Erythroblast (primary cell): ENCODE data around the gene MPHOSPH10.

Source experiments
- GATA1 ChIP-seq: IDR thresholded peaks from 2 replicates; pipeline ENCODE4 v1.6.1; 2011; ENCODE audit warnings: low read depth, mild to moderate bottlenecking, control low read depth, low read length, moderate library complexity
- POLR2A ChIP-seq: IDR thresholded peaks from 2 replicates; pipeline ENCODE4 v1.6.1; 2011; ENCODE audit warnings: mild to moderate bottlenecking, low read length

DNA sequence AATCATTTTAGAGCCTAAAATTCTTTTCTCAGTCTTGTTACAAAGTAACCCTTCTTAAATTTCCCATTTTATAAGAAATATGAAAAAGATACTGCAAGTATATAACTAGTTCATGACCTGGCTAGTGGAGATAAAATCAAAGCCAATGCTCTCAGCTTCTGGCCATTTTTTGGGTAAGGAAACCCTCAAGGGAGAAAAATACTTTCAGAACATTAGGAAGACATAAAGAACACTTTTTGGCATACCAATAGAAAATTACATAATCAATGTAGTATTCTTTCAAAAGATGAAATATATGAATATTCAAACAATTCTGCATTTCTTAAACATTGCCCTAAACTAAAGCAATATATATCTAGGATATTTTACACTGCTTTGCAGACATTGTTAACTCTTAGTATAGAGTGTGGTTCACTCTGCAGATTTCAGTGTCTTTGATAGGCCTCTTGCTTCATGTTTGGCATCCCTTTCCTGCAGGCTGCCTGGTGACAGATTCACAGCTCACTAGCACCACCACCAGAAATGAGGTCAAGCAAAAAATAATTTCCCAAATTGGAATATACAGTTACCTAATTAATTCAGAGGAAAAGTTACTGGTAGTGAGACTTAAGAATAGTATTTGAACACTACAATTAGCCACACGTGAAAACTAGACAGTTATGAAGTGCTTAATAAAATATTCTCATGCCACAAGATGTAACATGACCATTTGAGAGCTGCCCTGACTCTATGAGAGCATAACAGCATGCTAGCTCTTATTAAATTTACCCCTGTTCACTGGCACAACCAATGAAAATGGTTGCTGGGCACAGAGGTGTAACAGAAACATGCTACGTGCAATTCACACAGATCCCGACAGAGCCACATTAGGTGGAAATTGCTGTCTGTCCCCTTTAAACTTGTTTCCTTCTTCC is 60.5 kb downstream of the MPHOSPH10 start:
- no peak for TF ChIP-seq POLR2A
- no peak for TF ChIP-seq GATA1
